Lower lobe of right lung (tissue), 2 donors: Measurements from ENCODE around the gene SH3PXD2B. TPM values are rescaled to one million over a fixed set of nuclear protein-coding genes. Genes with fewer than 3 reads are reported as not detected.

ENCODE experiments used
- ATAC-seq, 2 donors: fragments of 200-7000 bp; cut with Tn5 transposase; one replicate each; pipeline ENCODE4 v1.9.1; 2020 to 2022; ENCODE audit warnings: mild to moderate bottlenecking in 2 of 2, moderate library complexity in 2 of 2
- DNase-seq: peaks from one replicate; pipeline ENCODE4 v3.0.0-alpha.2; 2020
- H3K27ac ChIP-seq: fragments of 200-600 bp; one replicate; pipeline ENCODE4 v1.8.0; 2022
- H3K27me3 ChIP-seq: fragments of 200-600 bp; one replicate; pipeline ENCODE4 v1.8.0; 2022; ENCODE audit warnings: low read depth
- H3K36me3 ChIP-seq: fragments of 200-600 bp; one replicate; pipeline ENCODE4 v1.8.0; 2022; ENCODE audit warnings: mild to moderate bottlenecking
- H3K4me1 ChIP-seq: fragments of 200-600 bp; one replicate; pipeline ENCODE4 v1.8.0; 2022
- H3K4me3 ChIP-seq: fragments of 200-600 bp; one replicate; pipeline ENCODE4 v1.8.0; 2022; ENCODE audit warnings: mild to moderate bottlenecking
- H3K9me3 ChIP-seq: fragments of 200-600 bp; one replicate; pipeline ENCODE4 v1.8.0; 2022
- intact Hi-C: fragments of 100-400 bp; cut with DNase I; formaldehyde crosslinking; loops from one replicate; pipeline ENCODE4 v1.11.0; 2022
- total RNA-seq: library from RNA; stranded (reverse); fragmentation: NEBNext Ultra II Directional; extraction: Animal tissue kit (Norgen Biotek cat#: 25700); gene quantifications from one replicate; pipeline ENCODE4 v1.2.1, GENCODE V29; 2021
- TF ChIP-seq, protein P1 (sequence below): fragments of 200-600 bp; IDR thresholded peaks from one replicate; pipeline ENCODE4 v1.8.0; 2022; ENCODE audit warnings: antibody characterized with exemption, mild to moderate bottlenecking
- donor health status: DM: no; HTN: yes; CAD: no; lungs with severe emphysema.

SH3PXD2B gene
- total RNA-seq, 1 donor from 2014 or later, result 49.8 TPM

DNA sequence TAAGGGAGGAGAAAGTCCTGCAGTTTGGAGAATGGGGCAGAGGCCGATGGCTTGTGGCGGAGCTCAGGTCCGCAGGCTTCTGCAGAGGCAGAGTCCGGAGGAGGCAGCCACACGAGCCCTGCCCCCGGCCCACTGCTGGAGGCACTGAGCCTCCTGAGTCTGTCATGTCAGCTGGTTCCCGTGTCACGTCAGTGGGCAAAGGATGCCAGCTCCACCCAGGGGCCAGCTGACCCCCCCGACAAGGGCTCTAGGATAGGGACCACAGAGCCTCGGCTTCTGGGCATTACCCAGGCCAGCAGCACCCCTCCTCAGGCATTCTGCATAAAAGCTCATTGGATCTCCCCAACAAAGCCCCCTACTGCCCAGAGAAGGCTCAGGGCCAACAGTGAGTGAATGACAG lies 8.5 kb downstream of the SH3PXD2B start:
- DNase-seq (no peak), ATAC-seq (no peak)
- intact Hi-C loops, result no loop called here
- H3K36me3 ChIP-seq, result no peaks in the 10 kb centered on the region
- no peaks in the 10 kb centered on the region for H3K9me3 ChIP-seq
- no peak overlapping the region for H3K4me3 ChIP-seq
- TF ChIP-seq, protein P1, sequence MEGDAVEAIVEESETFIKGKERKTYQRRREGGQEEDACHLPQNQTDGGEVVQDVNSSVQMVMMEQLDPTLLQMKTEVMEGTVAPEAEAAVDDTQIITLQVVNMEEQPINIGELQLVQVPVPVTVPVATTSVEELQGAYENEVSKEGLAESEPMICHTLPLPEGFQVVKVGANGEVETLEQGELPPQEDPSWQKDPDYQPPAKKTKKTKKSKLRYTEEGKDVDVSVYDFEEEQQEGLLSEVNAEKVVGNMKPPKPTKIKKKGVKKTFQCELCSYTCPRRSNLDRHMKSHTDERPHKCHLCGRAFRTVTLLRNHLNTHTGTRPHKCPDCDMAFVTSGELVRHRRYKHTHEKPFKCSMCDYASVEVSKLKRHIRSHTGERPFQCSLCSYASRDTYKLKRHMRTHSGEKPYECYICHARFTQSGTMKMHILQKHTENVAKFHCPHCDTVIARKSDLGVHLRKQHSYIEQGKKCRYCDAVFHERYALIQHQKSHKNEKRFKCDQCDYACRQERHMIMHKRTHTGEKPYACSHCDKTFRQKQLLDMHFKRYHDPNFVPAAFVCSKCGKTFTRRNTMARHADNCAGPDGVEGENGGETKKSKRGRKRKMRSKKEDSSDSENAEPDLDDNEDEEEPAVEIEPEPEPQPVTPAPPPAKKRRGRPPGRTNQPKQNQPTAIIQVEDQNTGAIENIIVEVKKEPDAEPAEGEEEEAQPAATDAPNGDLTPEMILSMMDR, result no peak
- peaks cover 55% of the 10 kb centered on the region for H3K4me1 ChIP-seq
- H3K27me3 ChIP-seq, result no peaks in the 10 kb centered on the region
- no peak overlapping the region for H3K27ac ChIP-seq

DNA sequence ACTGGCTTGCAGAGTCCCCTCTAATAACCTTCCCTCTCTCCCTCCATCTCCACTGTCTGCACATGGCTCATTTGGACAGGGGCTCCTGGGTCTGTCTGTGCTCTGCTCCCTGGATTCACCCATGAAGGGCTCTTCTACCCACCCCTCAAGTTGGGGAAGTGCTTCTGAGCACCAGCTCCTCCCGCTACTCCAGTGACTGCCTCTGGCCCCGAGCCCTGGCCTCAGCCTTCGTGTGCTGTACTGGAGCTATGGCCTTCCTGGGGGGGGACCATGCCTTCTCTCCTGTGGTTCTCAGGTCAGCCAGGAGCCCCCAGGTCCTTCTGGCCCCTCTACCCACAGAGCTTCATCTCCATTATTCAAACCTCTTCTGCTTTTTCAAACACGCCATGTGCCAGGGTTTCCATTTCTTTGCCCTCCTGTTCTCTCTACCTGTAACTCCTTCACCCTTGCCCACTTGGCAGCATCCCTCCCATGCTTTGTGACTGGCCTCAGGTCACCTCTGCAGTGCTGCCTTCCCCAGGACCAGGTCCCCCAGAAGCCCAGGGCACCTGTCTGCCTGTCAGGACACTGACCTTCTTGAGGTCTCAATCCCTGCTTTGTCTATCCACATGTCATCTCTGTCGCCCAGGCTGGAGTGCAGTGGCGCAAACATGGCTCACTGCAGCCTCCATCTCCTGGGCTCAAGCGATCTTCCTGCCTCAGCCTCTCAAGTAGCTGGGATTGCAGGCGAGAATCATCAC lies 9.5 kb downstream of the SH3PXD2B start:
- intact Hi-C loops, result no loop called here
- no peak for ATAC-seq
- Histone ChIP-seq H3K9me3 (no peaks in the 10 kb centered on the region), H3K27me3 (no peaks in the 10 kb centered on the region), H3K4me3 (no peak overlapping the region), H3K27ac (no peak overlapping the region), H3K36me3 (no peaks in the 10 kb centered on the region), H3K4me1 (peaks cover 44% of the 10 kb centered on the region)
- TF ChIP-seq, protein P1, result no peak
- DNase-seq, result no peak

DNA sequence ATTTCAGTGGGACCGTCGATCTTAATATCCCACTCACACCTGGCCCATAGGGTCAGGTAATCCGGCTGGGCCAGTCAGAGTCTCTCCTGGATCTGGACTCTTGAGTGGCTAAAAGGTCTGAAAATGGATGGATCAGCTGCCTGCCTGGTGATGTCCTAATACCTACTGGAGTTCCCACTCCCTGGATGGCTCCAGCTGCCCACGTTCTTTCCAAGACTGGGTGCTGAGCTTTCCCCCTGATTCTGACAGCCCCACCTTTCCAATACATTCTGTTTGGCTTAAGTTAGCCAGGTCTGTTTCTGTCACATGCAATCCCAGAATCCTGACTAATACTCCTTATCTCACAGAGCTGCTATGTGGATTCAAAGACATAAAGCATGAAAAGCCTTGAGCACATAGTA lies 10.2 kb downstream of the SH3PXD2B start:
- Histone ChIP-seq H3K9me3 (no peaks in the 10 kb centered on the region), H3K27ac (no peak overlapping the region), H3K27me3 (no peaks in the 10 kb centered on the region), H3K4me1 (peaks cover 44% of the 10 kb centered on the region), H3K36me3 (no peaks in the 10 kb centered on the region), H3K4me3 (no peak overlapping the region)
- intact Hi-C loops, result no loop called here
- TF ChIP-seq, protein P1, result no peak
- DNase-seq (no peak), ATAC-seq (no peak)

DNA sequence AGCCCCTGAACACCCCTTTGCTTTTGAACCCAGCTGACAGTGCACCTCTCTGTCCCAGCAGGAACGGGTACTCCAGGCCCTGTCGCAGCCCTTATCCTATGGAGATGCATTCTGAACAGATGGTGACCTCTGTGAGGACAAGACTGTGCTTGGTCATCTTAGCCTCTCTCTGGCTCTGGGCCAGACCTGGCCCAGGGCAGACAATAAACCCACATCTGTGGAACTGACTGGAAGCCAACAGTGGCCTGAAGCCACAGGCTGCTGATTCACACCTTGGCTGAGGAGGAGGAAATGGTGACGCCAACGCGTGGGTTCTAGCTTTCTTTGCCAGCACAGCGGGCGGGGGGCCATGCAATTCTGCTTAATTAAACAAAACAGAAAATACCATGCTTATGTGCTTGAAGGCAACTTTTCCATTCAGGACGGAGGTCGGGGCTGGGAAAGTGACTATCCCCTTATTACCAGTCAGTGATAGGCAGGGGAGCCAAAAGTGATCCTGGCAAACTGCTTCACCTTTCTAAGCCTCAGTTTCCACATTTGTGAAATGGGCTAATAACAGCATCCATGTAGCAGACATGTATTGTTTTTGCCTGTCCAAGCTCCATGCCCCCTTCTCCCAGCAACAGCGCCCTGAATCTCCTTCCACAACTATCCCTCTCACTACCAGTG lies 10.8 kb downstream of the SH3PXD2B start:
- Histone ChIP-seq H3K27ac (peak overlapping the region; percentile 16), H3K4me1 (peaks cover 47% of the 10 kb centered on the region), H3K36me3 (no peaks in the 10 kb centered on the region), H3K27me3 (no peaks in the 10 kb centered on the region), H3K4me3 (no peak overlapping the region), H3K9me3 (no peaks in the 10 kb centered on the region)
- TF ChIP-seq, protein P1, result no peak
- ATAC-seq (peak; percentile 54 to 72), DNase-seq (peak; percentile 69)
- intact Hi-C loops, result no loop called here

DNA sequence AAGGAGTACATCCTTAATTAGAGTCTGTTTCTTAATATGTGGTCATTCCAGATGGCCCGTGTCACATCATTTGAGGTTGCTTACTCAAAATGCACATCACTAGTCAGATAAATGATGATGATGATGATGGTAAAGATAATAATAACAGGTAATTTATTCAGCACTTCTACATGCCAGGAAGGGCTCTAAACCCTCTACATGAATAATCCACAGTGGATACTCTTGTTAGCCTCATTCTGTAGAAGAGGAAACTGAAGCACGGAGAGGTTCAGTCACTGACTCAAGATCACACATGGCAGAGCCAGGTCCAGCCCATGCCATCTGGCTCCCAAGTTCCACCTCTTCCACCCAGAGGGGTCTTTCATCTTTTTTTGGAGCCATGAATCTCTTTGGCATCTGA lies 11.7 kb downstream of the SH3PXD2B start:
- Histone ChIP-seq H3K9me3 (no peaks in the 10 kb centered on the region), H3K27me3 (no peaks in the 10 kb centered on the region), H3K36me3 (no peaks in the 10 kb centered on the region), H3K27ac (no peak overlapping the region), H3K4me3 (no peak overlapping the region), H3K4me1 (peaks cover 57% of the 10 kb centered on the region)
- ATAC-seq, result no peak
- intact Hi-C loops, result no loop called here
- no peak for DNase-seq
- TF ChIP-seq, protein P1, result no peak
